Ascending aorta (tissue), 2 donors: Measurements from ENCODE around the gene HS3ST4. TPM values are rescaled to one million over a fixed set of nuclear protein-coding genes. Genes with fewer than 3 reads are reported as not detected.

Experiments
- DNase-seq, 2 donors: peaks; one replicate each; pipeline ENCODE4 v3.0.0-alpha.2; 2019; ENCODE audit warnings: low spot score in 2 of 2
- H3K27ac ChIP-seq, 2 donors: fragments of 200-600 bp; sonication (generic); one replicate each; pipeline ENCODE4 v1.5.1; 2016 to 2017; ENCODE audit warnings: mild to moderate bottlenecking in 1 of 2
- H3K27me3 ChIP-seq: fragments of 200-600 bp; sonication (generic); one replicate; pipeline ENCODE4 v1.5.1; 2017
- H3K36me3 ChIP-seq, 2 donors: fragments of 200-600 bp; sonication (generic); one replicate each; pipeline ENCODE4 v1.5.1; 2016
- H3K4me1 ChIP-seq, 2 donors: fragments of 200-600 bp; sonication (generic); one replicate each; pipeline ENCODE4 v1.5.1; 2016 to 2017; ENCODE audit warnings: mild to moderate bottlenecking in 1 of 2
- H3K4me3 ChIP-seq, 2 donors: fragments of 200-600 bp; sonication (generic); one replicate each; pipeline ENCODE4 v1.5.1; 2016 to 2017; ENCODE audit warnings: mild to moderate bottlenecking in 1 of 2
- H3K9me3 ChIP-seq, 2 donors: fragments of 200-600 bp; sonication (generic); one replicate each; pipeline ENCODE4 v1.5.1; 2016
- CTCF ChIP-seq, 3 experiments: fragments of 200-600 bp in 2 of 3; fragments of 450-650 bp in 1 of 3; sonication (generic) in 2 of 3; IDR thresholded peaks; one replicate each; pipeline ENCODE4 v1.5.1; 2016 to 2019; ENCODE audit warnings: antibody characterized with exemption in 3 of 3, mild to moderate bottlenecking in 1 of 3, moderate library complexity in 1 of 3
- intact Hi-C: fragments of 100-400 bp; cut with DNase I; formaldehyde crosslinking; loops from one replicate; pipeline ENCODE4 v1.15.1; 2023
- total RNA-seq: library from RNA; depleted of rRNA; stranded (reverse); fragments of >200 nt; gene quantifications from one replicate; pipeline ENCODE4 v1.1.0, GENCODE V29; 2016

HS3ST4 gene
- total RNA-seq, 1 donor from 2014 or later: not detected

- Histone ChIP-seq H3K36me3 (no peaks in the 10 kb centered on the region), H3K4me1 (no peaks in the 10 kb centered on the region), H3K27me3 (no peaks in the 10 kb centered on the region), H3K27ac (no peak overlapping the region), H3K9me3 (no peaks in the 10 kb centered on the region), H3K4me3 (no peak overlapping the region)
- intact Hi-C loops: no loop called here
- DNase-seq: no peak
- TF ChIP-seq CTCF (IDR thresholded peaks at IDR 0.05): no peak
These were observed 304.3 kb downstream of the HS3ST4 start for GRCh38 chr16:25996052-25996451.

- H3K9me3 ChIP-seq: peaks cover 0 to 3% of the 10 kb centered on the region in 2 donors
- TF ChIP-seq CTCF (IDR thresholded peaks at IDR 0.05): no peak
- DNase-seq: no peak
- no peak overlapping the region for H3K4me3 ChIP-seq
- intact Hi-C loops: no loop called here
- no peaks in the 10 kb centered on the region for H3K27me3 ChIP-seq
- H3K36me3 ChIP-seq: no peaks in the 10 kb centered on the region
- H3K4me1 ChIP-seq: no peaks in the 10 kb centered on the region
- no peak overlapping the region for H3K27ac ChIP-seq
These were observed 313.6 kb downstream of the HS3ST4 start for GRCh38 chr16:26005336-26005735.

GRCh38 chr16:26012376-26012775 is 320.6 kb downstream of the HS3ST4 start:
- intact Hi-C loops: no loop called here
- H3K27me3 ChIP-seq: no peaks in the 10 kb centered on the region
- H3K4me1 ChIP-seq: no peaks in the 10 kb centered on the region
- no peak for DNase-seq
- H3K9me3 ChIP-seq: peaks cover 8 to 11% of the 10 kb centered on the region in 2 donors
- no peak overlapping the region for H3K27ac ChIP-seq
- H3K36me3 ChIP-seq: no peaks in the 10 kb centered on the region
- no peak for TF ChIP-seq CTCF (IDR thresholded peaks at IDR 0.05)
- H3K4me3 ChIP-seq: no peak overlapping the region

GRCh38 chr16:26015776-26016175 is 324.0 kb downstream of the HS3ST4 start:
- Histone ChIP-seq H3K36me3 (no peaks in the 10 kb centered on the region), H3K4me1 (no peaks in the 10 kb centered on the region), H3K9me3 (peaks cover 8 to 11% of the 10 kb centered on the region in 2 donors), H3K27me3 (no peaks in the 10 kb centered on the region), H3K27ac (no peak overlapping the region), H3K4me3 (no peak overlapping the region)
- intact Hi-C loops: no loop called here
- no peak for TF ChIP-seq CTCF (IDR thresholded peaks at IDR 0.05)
- no peak for DNase-seq

- Histone ChIP-seq H3K27ac (no peak overlapping the region), H3K4me3 (no peak overlapping the region), H3K9me3 (peaks cover 8 to 11% of the 10 kb centered on the region in 2 donors), H3K27me3 (no peaks in the 10 kb centered on the region), H3K4me1 (no peaks in the 10 kb centered on the region), H3K36me3 (no peaks in the 10 kb centered on the region)
- no peak for TF ChIP-seq CTCF (IDR thresholded peaks at IDR 0.05)
- DNase-seq: no peak
- intact Hi-C loops: no loop called here
These were observed 325.2 kb downstream of the HS3ST4 start for GRCh38 chr16:26016989-26017388.
